Activated CD8-positive, alpha-beta memory T cell treated with anti-CD3 and anti-CD28 coated beads for 48 hours (primary cell): ENCODE measurements around the gene CDH6.
"Not testable (repeated sequence)": the region's sequence is repeated elsewhere in the genome, so short reads cannot be mapped to it uniquely, and the experiment has no call there.

ENCODE experiments used
- DNase-seq, 3 experiments: peaks; one replicate each; pipeline ENCODE4 v3.0.0-alpha.2; 2020; ENCODE audit warnings: low read depth in 2 of 3, low spot score in 2 of 3

The CDH6 gene

GRCh38 chr5:31324842-31325241 is 131.4 kb downstream of the CDH6 start:
- DNase-seq, result no peak

GRCh38 chr5:31328040-31328733 is 134.7 kb downstream of the CDH6 start:
- no peak for DNase-seq

- no peak for DNase-seq
These were observed 136.2 kb downstream of the CDH6 start for GRCh38 chr5:31329715-31330114.

- DNase-seq, result no peak
These were observed 138.7 kb downstream of the CDH6 start for GRCh38 chr5:31332160-31332559.

- DNase-seq, result no peak
These were observed 140.0 kb downstream of the CDH6 start for GRCh38 chr5:31333475-31333874.

GRCh38 chr5:31334061-31334860 is 140.8 kb downstream of the CDH6 start:
- no peak for DNase-seq

- no peak for DNase-seq
These were observed 142.0 kb downstream of the CDH6 start for GRCh38 chr5:31335456-31335855.

- DNase-seq, result no peak
These were observed 150.5 kb downstream of the CDH6 start for GRCh38 chr5:31343946-31344345.

- DNase-seq, result no peak
These were observed 153.5 kb downstream of the CDH6 start for GRCh38 chr5:31346896-31347551.

GRCh38 chr5:31347552-31347905 is 154.0 kb downstream of the CDH6 start:
- no peak for DNase-seq

- DNase-seq, result no peak
These were observed 156.9 kb downstream of the CDH6 start for GRCh38 chr5:31350395-31350794.

- no peak for DNase-seq
These were observed 161.9 kb downstream of the CDH6 start for GRCh38 chr5:31355337-31355736.

GRCh38 chr5:31357038-31357437 is 163.6 kb downstream of the CDH6 start:
- DNase-seq, result no peak

GRCh38 chr5:31359839-31360238 is 166.4 kb downstream of the CDH6 start:
- DNase-seq, result no peak

GRCh38 chr5:31361234-31361633 is 167.7 kb downstream of the CDH6 start:
- DNase-seq, result no peak

- DNase-seq, result not testable (repeated sequence)
These were observed 168.4 kb downstream of the CDH6 start for GRCh38 chr5:31361704-31362528.

GRCh38 chr5:31362529-31362900 is 169.0 kb downstream of the CDH6 start:
- DNase-seq, result no peak

- no peak for DNase-seq
These were observed 169.6 kb downstream of the CDH6 start for GRCh38 chr5:31362931-31363568.

- DNase-seq, result no peak
These were observed 171.6 kb downstream of the CDH6 start for GRCh38 chr5:31364881-31365636.

GRCh38 chr5:31365776-31366175 is 172.3 kb downstream of the CDH6 start:
- DNase-seq, result no peak
